Measurements from ENCODE around the gene PLCH1. TPM values are rescaled to one million over a fixed set of nuclear protein-coding genes. Genes with fewer than 3 reads are reported as not detected.

Gene PLCH1
- total RNA-seq, 1 donor from 2014 or later, result 0.16 TPM

DNA sequence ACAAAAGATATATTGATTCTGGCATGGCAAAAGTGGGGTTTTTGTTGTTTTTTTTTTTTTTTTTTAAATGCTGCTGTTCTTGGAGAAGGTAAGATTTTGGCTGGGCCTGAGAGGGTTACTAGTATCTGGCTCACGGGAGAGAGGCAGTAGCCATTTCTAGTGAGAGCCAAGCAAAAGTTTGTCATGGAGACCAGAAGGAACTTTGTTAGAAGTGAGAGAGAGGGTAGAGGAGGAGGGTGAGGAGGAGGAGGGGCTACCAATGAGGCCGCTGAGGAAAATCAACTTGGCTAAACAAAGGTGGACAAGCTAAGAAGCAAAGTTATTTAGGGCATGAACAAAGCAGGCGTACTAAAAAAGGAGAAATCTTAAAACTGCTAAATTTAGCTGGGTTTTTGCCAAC, 402.5 kb downstream of the PLCH1 start:
- intact Hi-C loops (cut with micrococcal nuclease), result no loop called here
- Mint-ChIP-seq H3K4me3 (no peak overlapping the region), H3K9me3 (no peaks in the 10 kb centered on the region), H3K4me1 (ENCODE audit: low read depth) (no peaks in the 10 kb centered on the region), H3K27ac (no peak overlapping the region), H3K27me3 (ENCODE audit: insufficient read depth) (peaks cover 2% of the 10 kb centered on the region), H3K36me3 (ENCODE audit: low read depth) (no peaks in the 10 kb centered on the region)
- DNase-seq (ENCODE audit: low spot score), result no peak

DNA sequence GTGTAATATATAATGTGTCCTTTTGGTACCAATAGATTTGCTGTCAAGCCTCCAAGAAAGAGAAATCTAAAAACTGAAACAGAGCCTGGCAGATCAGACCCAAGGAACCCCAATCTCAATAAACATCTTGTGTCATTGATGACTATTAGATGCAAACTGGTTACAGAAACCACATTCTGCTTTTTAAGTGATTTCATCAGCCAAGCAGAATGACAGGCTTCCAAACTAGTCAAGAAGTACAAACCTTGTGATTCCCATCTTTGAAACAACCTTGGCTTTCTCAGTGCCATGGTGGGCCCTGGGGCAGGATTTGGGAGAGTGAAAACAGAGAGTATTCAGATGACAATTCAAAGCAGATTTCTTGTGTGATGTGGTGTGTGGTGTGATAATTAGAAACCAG, 405.8 kb downstream of the PLCH1 start:
- Mint-ChIP-seq H3K36me3 (ENCODE audit: low read depth) (no peaks in the 10 kb centered on the region), H3K4me3 (no peak overlapping the region), H3K27me3 (ENCODE audit: insufficient read depth) (peaks cover 3% of the 10 kb centered on the region), H3K4me1 (ENCODE audit: low read depth) (peaks cover 9% of the 10 kb centered on the region), H3K9me3 (no peaks in the 10 kb centered on the region), H3K27ac (no peak overlapping the region)
- intact Hi-C loops (cut with micrococcal nuclease), result no loop called here
- DNase-seq (ENCODE audit: low spot score), result no peak

DNA sequence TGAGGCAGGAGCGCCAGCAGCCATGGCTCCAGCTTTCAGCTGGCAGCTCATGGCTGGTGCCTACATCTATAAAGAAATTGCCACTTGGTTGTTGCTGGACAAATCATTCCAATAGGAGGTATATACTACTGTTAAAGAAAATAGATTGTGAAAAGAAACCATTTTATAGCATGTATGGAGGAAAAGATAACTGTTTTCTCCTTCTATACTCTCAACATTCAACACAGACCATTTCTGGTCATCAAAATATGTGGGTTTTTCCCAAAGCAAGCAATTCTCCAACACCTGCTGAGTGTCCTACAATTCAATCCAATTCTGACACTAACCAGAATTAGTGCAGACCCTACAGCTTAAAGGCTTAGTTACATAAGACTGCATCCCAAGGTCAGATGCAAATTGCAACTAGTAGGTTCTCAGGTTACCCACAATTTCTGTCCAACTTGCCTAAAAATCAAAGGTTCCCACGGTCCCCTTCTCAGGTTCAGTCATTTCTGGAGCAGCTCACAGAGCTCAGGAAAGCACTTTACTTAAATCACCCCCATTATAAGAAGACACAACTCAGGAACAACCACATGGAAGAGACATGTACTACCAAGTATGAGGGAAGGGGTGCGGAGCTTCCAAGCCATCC, 409.0 kb downstream of the PLCH1 start:
- H3K4me1 Mint-ChIP-seq (ENCODE audit: low read depth), result peaks cover 9% of the 10 kb centered on the region
- H3K36me3 Mint-ChIP-seq (ENCODE audit: low read depth), result no peaks in the 10 kb centered on the region
- DNase-seq (ENCODE audit: low spot score), result no peak
- no peak overlapping the region for H3K27ac Mint-ChIP-seq
- no peaks in the 10 kb centered on the region for H3K9me3 Mint-ChIP-seq
- peaks cover 8% of the 10 kb centered on the region for H3K27me3 Mint-ChIP-seq (ENCODE audit: insufficient read depth)
- intact Hi-C loops (cut with micrococcal nuclease), result no loop called here
- H3K4me3 Mint-ChIP-seq, result no peak overlapping the region

DNA sequence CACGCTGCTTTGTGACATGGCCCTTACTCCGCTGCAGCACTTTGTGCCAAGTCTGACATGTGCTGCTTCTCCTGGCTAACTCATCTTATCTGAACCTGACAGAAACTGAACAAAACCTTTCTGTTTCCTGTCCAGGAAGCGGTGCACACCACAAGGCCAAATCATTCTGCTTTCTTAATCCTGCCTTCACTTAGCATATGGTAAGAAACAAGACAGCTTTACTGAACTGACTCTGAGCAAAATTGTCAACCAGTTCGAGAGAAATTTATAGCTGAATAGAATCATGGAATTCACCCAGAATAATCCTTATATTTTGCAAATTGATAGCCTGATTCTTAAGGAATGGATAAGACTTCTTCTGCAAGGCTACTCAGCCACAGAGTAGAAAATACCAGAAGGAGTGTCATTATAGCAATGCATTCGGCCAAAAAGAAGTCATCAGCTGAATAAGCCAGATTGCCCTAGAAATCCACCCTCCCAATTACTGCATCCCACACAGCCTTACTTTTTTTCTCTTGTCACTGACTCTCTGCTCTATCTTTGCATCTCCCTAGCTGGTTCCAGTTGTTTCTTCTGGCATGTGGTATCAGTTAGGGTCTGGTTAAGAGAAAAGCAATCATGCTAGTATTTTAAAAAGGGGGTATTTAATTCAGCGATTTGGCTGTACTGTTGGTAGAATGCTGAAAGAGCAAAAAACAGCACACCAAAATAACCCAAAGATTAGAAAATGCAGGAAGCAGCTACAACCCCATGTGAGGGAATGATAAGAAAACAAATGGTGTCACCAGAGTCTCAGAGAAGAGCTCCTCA, 409.8 kb downstream of the PLCH1 start:
- Mint-ChIP-seq H3K9me3 (no peaks in the 10 kb centered on the region), H3K4me3 (no peak overlapping the region), H3K36me3 (ENCODE audit: low read depth) (no peaks in the 10 kb centered on the region), H3K27me3 (ENCODE audit: insufficient read depth) (peaks cover 9% of the 10 kb centered on the region), H3K4me1 (ENCODE audit: low read depth) (peaks cover 9% of the 10 kb centered on the region), H3K27ac (no peak overlapping the region)
- no peak for DNase-seq (ENCODE audit: low spot score)
- intact Hi-C loops (cut with micrococcal nuclease), result no loop called here

DNA sequence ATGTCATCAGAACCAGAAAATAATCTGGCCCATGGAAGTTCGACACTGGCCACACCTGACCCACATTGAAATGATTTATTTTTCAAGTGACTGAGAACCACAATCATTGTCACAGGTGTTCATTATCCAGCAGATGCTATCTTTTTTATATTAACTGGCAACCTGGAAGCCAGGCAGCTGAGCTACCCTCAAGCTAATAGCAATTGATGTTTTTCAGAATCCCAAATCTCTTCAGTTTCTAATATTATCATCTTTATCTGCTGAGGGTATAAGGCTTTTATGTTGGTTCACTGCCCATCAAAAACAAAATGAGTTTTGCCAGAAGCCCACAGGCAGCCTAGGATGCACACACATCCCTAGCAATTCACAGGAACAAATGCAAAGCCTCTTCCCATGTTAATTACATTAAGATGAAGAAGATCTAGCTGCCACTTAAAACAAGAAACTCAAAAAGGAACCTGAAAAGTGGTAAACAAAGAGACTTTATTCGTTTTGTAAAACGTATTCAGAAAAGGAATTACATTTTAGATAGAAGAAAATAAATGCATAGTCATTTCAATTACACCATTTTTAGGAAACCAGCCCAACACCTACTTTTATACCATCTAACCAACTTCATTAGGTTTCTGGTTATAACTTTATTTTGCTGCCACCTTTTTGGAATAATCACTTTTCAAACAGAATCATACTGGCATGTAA, 410.5 kb downstream of the PLCH1 start:
- no peak overlapping the region for H3K4me3 Mint-ChIP-seq
- no peaks in the 10 kb centered on the region for H3K36me3 Mint-ChIP-seq (ENCODE audit: low read depth)
- H3K27me3 Mint-ChIP-seq (ENCODE audit: insufficient read depth), result peaks cover 9% of the 10 kb centered on the region
- peaks cover 9% of the 10 kb centered on the region for H3K4me1 Mint-ChIP-seq (ENCODE audit: low read depth)
- no peak for DNase-seq (ENCODE audit: low spot score)
- H3K9me3 Mint-ChIP-seq, result no peaks in the 10 kb centered on the region
- intact Hi-C loops (cut with micrococcal nuclease), result no loop called here
- H3K27ac Mint-ChIP-seq, result no peak overlapping the region

DNA sequence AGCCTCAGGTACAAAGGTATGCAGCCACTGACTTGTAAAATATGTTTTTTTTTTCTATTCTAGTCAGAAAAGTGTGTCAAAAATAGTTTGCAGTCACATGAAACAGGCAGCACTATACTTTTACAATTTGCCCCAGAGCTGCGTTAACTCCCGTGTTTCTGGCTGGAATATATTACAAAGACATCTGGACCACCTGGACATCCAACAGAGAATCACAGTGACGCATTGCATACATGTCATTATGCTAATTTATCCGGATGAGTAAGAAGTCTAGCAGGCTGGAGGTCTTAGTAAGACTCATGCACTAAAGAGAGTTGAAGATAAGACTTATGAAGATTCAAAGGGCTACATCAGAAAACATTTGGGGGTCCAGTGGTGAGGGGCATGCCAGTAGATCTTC, 412.2 kb downstream of the PLCH1 start:
- no peaks in the 10 kb centered on the region for H3K9me3 Mint-ChIP-seq

DNA sequence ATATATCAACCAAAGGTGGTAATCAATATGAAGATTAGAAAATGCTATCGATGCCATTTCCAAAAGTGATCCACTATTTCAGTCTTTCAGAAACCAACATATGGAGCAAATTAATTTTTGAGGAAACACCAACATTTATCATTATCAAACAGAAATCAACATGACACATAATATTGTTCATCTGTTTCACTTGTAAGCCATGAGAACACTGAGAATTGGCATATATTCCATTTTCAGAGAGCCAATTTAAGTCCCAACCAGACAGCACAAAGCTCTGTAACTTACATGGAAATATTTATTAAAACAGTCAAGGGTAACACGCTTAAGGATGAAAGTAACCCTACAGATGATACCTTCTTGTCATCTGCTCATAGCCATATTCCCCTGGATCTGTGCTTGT, 413.8 kb downstream of the PLCH1 start:
- Mint-ChIP-seq H3K4me3 (no peak overlapping the region), H3K27me3 (ENCODE audit: insufficient read depth) (peaks cover 7% of the 10 kb centered on the region), H3K36me3 (ENCODE audit: low read depth) (no peaks in the 10 kb centered on the region), H3K9me3 (no peaks in the 10 kb centered on the region), H3K27ac (no peak overlapping the region), H3K4me1 (ENCODE audit: low read depth) (peaks cover 9% of the 10 kb centered on the region)
- no peak for DNase-seq (ENCODE audit: low spot score)
- intact Hi-C loops (cut with micrococcal nuclease), result no loop called here

More for the DNA sequence above, 412.2 kb downstream of the PLCH1 start:
- DNase-seq (ENCODE audit: low spot score), result no peak
- Mint-ChIP-seq H3K27me3 (ENCODE audit: insufficient read depth) (peaks cover 9% of the 10 kb centered on the region), H3K27ac (no peak overlapping the region), H3K36me3 (ENCODE audit: low read depth) (no peaks in the 10 kb centered on the region), H3K4me1 (ENCODE audit: low read depth) (peaks cover 9% of the 10 kb centered on the region), H3K4me3 (no peak overlapping the region)
- intact Hi-C loops (cut with micrococcal nuclease), result no loop called here

DNA sequence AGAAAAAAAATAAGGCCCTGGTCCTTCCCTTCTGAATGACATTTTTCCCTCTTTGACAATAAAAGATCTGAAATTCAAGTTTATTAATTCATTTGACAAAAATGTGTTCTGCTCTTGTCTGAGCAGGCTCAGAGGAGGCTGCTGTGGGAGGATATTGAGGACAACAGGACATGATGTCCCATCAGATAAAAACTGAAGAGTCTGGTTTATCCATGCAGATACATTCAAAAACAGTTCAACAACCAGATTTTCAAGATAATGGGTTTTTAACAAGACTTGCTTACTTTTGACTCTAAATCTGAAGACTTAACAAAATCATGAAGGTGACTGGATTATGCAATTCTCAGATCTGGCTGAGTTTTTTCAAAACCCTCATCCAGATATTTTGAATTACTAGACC, 414.5 kb downstream of the PLCH1 start:
- no peak for DNase-seq (ENCODE audit: low spot score)
- Mint-ChIP-seq H3K36me3 (ENCODE audit: low read depth) (no peaks in the 10 kb centered on the region), H3K27ac (no peak overlapping the region), H3K27me3 (ENCODE audit: insufficient read depth) (peaks cover 7% of the 10 kb centered on the region), H3K4me1 (ENCODE audit: low read depth) (peaks cover 8% of the 10 kb centered on the region), H3K4me3 (no peak overlapping the region), H3K9me3 (no peaks in the 10 kb centered on the region)
- intact Hi-C loops (cut with micrococcal nuclease), result no loop called here

DNA sequence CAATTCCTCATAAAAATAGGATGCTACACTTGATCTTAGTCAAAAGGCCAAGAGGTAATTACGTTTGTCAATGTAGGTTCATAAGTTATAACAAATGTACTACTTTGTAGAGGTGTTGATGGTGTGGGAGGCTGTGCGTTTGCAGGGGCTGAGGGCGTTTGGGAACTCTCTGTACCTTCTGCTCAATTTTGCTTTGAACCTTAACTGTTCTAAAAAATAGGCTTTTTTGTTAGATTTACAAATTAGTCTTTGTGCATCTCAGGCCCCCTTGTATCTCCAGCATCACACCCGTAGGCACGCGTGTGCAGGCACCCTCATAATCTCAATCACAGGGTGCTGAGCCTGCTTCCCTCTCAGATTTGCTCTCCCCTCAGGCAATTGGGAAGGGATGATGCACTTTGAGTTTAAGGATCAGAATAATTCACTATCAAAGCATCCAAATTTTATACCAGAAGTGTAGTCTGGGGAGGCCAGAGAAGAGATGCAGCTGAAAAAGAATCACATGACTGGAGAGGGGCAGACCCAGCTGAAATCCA, 415.3 kb downstream of the PLCH1 start:
- peaks cover under 1% of the 10 kb centered on the region for H3K4me1 Mint-ChIP-seq (ENCODE audit: low read depth)
- peaks cover 7% of the 10 kb centered on the region for H3K27me3 Mint-ChIP-seq (ENCODE audit: insufficient read depth)
- H3K4me3 Mint-ChIP-seq, result no peak overlapping the region
- no peaks in the 10 kb centered on the region for H3K36me3 Mint-ChIP-seq (ENCODE audit: low read depth)
- intact Hi-C loops (cut with micrococcal nuclease), result no loop called here
- no peak for DNase-seq (ENCODE audit: low spot score)
- H3K9me3 Mint-ChIP-seq, result no peaks in the 10 kb centered on the region
- no peak overlapping the region for H3K27ac Mint-ChIP-seq

DNA sequence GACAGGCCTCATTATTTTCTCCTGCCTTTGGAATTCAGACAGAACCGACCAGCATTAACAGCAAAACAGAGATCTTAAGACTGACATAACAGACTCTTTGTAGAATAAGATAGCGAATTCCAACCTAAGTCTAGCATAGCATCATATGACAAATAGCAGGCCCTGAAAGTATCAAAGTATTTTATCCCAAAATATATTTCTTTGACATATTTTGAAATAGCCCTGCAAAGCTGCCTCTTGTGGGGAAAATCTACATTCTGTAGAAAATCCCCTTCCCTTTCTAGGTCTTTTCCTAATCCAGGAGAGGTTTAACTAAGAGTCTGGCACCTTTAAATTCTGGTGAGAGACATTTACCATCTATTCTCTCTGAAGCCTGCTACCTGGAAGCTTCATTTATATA, 417.0 kb downstream of the PLCH1 start:
- Mint-ChIP-seq H3K4me1 (ENCODE audit: low read depth) (no peaks in the 10 kb centered on the region), H3K4me3 (no peak overlapping the region), H3K27ac (no peak overlapping the region), H3K9me3 (no peaks in the 10 kb centered on the region), H3K36me3 (ENCODE audit: low read depth) (no peaks in the 10 kb centered on the region), H3K27me3 (ENCODE audit: insufficient read depth) (peaks cover 1% of the 10 kb centered on the region)
- DNase-seq (ENCODE audit: low spot score), result no peak
- intact Hi-C loops (cut with micrococcal nuclease), result no loop called here

DNA sequence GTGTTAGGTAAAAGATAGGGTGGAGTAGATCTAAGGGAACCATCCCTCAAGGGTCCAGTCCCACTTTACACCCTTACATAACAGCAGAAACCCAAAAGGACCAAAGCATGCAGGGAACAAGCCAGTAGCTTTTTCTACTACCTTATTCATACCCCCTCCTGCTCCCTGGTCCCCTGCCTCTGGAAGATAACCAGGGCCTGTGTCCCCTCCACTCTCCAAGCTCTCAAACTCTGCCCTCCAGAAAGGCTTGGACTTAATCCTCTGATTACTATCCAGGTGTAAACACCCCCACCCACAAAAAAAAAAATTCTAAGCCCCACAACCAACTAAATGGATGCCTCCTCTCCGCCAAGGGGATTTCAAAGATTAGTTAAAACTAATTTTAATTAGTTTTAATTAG, 417.4 kb downstream of the PLCH1 start:
- intact Hi-C loops (cut with micrococcal nuclease), result no loop called here
- H3K27me3 Mint-ChIP-seq (ENCODE audit: insufficient read depth), result peaks cover 1% of the 10 kb centered on the region
- no peak for DNase-seq (ENCODE audit: low spot score)
- H3K27ac Mint-ChIP-seq, result no peak overlapping the region
- H3K4me3 Mint-ChIP-seq, result no peak overlapping the region
- H3K36me3 Mint-ChIP-seq (ENCODE audit: low read depth), result no peaks in the 10 kb centered on the region
- H3K9me3 Mint-ChIP-seq, result no peaks in the 10 kb centered on the region
- no peaks in the 10 kb centered on the region for H3K4me1 Mint-ChIP-seq (ENCODE audit: low read depth)

DNA sequence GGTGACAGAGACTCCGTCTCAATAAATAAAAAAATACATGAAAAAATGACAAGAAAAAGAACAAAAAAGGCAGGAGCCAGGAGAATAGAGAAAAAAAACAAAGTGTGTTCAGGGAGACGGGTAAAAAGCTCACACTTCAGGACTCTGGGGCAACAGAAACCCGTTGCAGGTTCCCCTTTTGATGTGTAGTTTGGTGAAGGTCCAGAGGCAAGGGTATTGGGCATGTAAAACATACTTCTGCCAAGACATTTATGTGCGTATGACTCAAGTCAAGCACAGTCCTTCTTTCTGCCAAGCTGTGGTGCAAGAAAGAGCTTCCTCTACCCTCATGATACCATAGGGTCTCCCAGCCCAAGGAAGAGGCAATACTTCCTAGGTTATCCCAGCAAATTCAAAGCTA, 418.0 kb downstream of the PLCH1 start:
- DNase-seq (ENCODE audit: low spot score), result no peak
- H3K9me3 Mint-ChIP-seq, result no peaks in the 10 kb centered on the region
- H3K27ac Mint-ChIP-seq, result no peak overlapping the region
- H3K4me3 Mint-ChIP-seq, result no peak overlapping the region
- H3K4me1 Mint-ChIP-seq (ENCODE audit: low read depth), result no peaks in the 10 kb centered on the region
- H3K27me3 Mint-ChIP-seq (ENCODE audit: insufficient read depth), result peaks cover 1% of the 10 kb centered on the region
- intact Hi-C loops (cut with micrococcal nuclease), result no loop called here
- no peaks in the 10 kb centered on the region for H3K36me3 Mint-ChIP-seq (ENCODE audit: low read depth)

DNA sequence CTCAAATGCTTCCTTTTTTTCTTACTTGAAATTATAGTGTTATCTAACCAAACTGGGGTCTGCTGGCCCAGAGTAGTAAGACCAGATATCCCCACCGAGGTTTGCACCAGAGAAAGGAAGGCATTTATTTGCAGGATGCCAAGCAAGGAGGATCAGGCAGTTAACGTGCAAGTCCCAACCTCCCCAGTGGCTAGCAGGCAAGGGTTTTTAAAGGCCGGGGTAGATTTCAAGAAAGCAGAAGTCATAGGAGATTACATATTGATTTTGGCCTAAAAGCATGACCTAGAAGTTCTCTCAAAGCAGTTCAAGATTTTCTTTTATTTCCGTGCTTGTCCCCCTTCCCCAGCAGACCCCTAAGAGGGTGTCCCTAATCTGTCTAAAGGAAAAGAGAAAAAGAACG, 418.6 kb downstream of the PLCH1 start:
- intact Hi-C loops (cut with micrococcal nuclease), result no loop called here
- Mint-ChIP-seq H3K27me3 (ENCODE audit: insufficient read depth) (peaks cover 1% of the 10 kb centered on the region), H3K4me1 (ENCODE audit: low read depth) (no peaks in the 10 kb centered on the region), H3K4me3 (no peak overlapping the region), H3K36me3 (ENCODE audit: low read depth) (no peaks in the 10 kb centered on the region), H3K27ac (no peak overlapping the region), H3K9me3 (no peaks in the 10 kb centered on the region)
- DNase-seq (ENCODE audit: low spot score), result no peak
